GM12878 (cell line): ENCODE data around the gene TRIM45. TPM values are rescaled to one million over a fixed set of nuclear protein-coding genes. Genes with fewer than 3 reads are reported as not detected.

Experiments
- ATAC-seq: fragments of 200-7000 bp; cut with Tn5 transposase; 3 replicates; pipeline ENCODE4 v1.9.1; 2020; ENCODE audit warnings: mild to moderate bottlenecking, moderate library complexity
- BruUV-seq: library from RNA; stranded (reverse); fragments of 400-500 nt; replicated peaks from 2 replicates; lab custom pipeline; 2021; lab: Mats Ljungman, UMichigan
- CTCF ChIA-PET: fragments of 300-600 bp; sonication (Branson Sonifier 250); formaldehyde crosslinking; extraction: SDS; loops from one replicate; lab custom pipeline; 2021; ENCODE audit warnings: inconsistent platforms; lab: Yijun Ruan, JAX
- POLR2A ChIA-PET: fragments of 350-600 bp; formaldehyde crosslinking; extraction: SDS; loops from one replicate; lab custom pipeline; 2021; ENCODE audit warnings: inconsistent platforms; lab: Charles Lee
- RAD21 ChIA-PET: fragments of 300-600 bp; sonication (Branson Sonifier 250); formaldehyde crosslinking; loops from one replicate; lab custom pipeline; 2023; ENCODE audit warnings: antibody characterized with exemption; ENCODE audit not compliant: unreplicated experiment; lab: Charles Lee
- SMC1A ChIA-PET: fragments of 300-600 bp; sonication (Branson Sonifier 250); formaldehyde crosslinking; loops from one replicate; lab custom pipeline; 2023; ENCODE audit not compliant: unreplicated experiment, uncharacterized antibody; lab: Charles Lee
- DNase-seq: peaks from one replicate; pipeline ENCODE4 v3.0.0-alpha.2; 2011; ENCODE audit warnings: low read depth, low spot score
- FAIRE-seq: peaks from 3 replicates; lab custom pipeline; 2011; peaks lifted over from hg19 to GRCh38; lab: Jason Lieb, UNC
- H2AFZ ChIP-seq: 2 replicates; pipeline ENCODE4 v1.6.0; 2011; ENCODE audit warnings: low read depth, low read length, control low read depth; ENCODE audit not compliant: control insufficient read depth
- H3K27ac ChIP-seq: 2 replicates; pipeline ENCODE4 v1.5.1; 2011; ENCODE audit warnings: control low read depth; ENCODE audit not compliant: control insufficient read depth, insufficient read depth
- H3K27me3 ChIP-seq, 2 experiments: replicated peaks in 1 of 2; 2 replicates each; pipeline versions ENCODE4 v1.6.0 to v1.6.1; 2011; ENCODE audit warnings: low read length in 1 of 2; ENCODE audit not compliant: control insufficient read depth in 2 of 2, insufficient read depth in 2 of 2
- H3K36me3 ChIP-seq, 2 experiments: 2 replicates each; pipeline ENCODE4 v1.5.1; 2011; ENCODE audit warnings: low read length in 1 of 2; ENCODE audit not compliant: control insufficient read depth in 2 of 2, insufficient read depth in 2 of 2
- H3K4me1 ChIP-seq: 2 replicates; pipeline ENCODE4 v1.6.1; 2011; ENCODE audit warnings: mild to moderate bottlenecking, low read length, moderate library complexity, mixed read lengths; ENCODE audit not compliant: control insufficient read depth, insufficient read depth
- H3K4me2 ChIP-seq: 2 replicates; pipeline ENCODE4 v1.6.0; 2011; ENCODE audit warnings: control low read depth; ENCODE audit not compliant: control insufficient read depth, insufficient read depth
- H3K4me3 ChIP-seq: fragments of 200-600 bp; sonication (generic); 2 replicates; pipeline ENCODE4 v1.5.1; 2016
- H3K79me2 ChIP-seq: 2 replicates; pipeline ENCODE4 v1.6.0; 2011; ENCODE audit warnings: low read length; ENCODE audit not compliant: control insufficient read depth, insufficient read depth
- H3K9ac ChIP-seq: 2 replicates; pipeline ENCODE4 v1.8.0; 2011; ENCODE audit warnings: low read length, control low read depth, mixed read lengths; ENCODE audit not compliant: control insufficient read depth, insufficient read depth
- H3K9me3 ChIP-seq: replicated peaks from 3 replicates; pipeline ENCODE4 v1.5.1; 2011; ENCODE audit warnings: mild to moderate bottlenecking, low read length; ENCODE audit not compliant: control insufficient read depth, insufficient read depth
- H4K20me1 ChIP-seq: 2 replicates; pipeline ENCODE4 v1.6.0; 2011; ENCODE audit not compliant: control insufficient read depth, insufficient read depth
- CHD1 ChIP-seq: IDR thresholded peaks from 2 replicates; pipeline ENCODE4 v1.6.1; 2012; ENCODE audit warnings: low read depth, low read length, improper control_type of control experiment
- ESRRA ChIP-seq: IDR thresholded peaks from 2 replicates; pipeline ENCODE4 v1.6.1; 2012; ENCODE audit warnings: mild to moderate bottlenecking, low read length, improper control_type of control experiment
- RB1 ChIP-seq: fragments of 450-650 bp; formaldehyde crosslinking; IDR thresholded peaks from 2 replicates; pipeline ENCODE4 v1.6.1; 2017; ENCODE audit warnings: mild to moderate bottlenecking, borderline replicate concordance
- RCOR1 ChIP-seq: conservative IDR thresholded peaks from 2 replicates; pipeline ENCODE4 v1.6.1; 2012; ENCODE audit warnings: low read depth, low read length, improper control_type of control experiment
- SUZ12 ChIP-seq: fragments of 200-600 bp; sonication (generic); IDR thresholded peaks from one replicate; pipeline ENCODE4 v1.6.1; 2018; ENCODE audit warnings: antibody characterized with exemption, mild to moderate bottlenecking; ENCODE audit not compliant: unreplicated experiment
- ZNF274 ChIP-seq: IDR thresholded peaks from one replicate; pipeline ENCODE4 v1.8.0; 2011; ENCODE audit not compliant: insufficient read length, insufficient read depth
- WGBS: methylation state at CpG from one replicate; pipeline ENCODE4 v1.1.6; 2016; ENCODE audit warnings: low lambda C conversion rate; ENCODE audit not compliant: insufficient replicate concordance, insufficient coverage; ENCODE audit errors: missing lambda C conversion rate; 5-methylcytosine and 5-hydroxymethylcytosine counted together
- in situ Hi-C: fragments of 300-500 bp; cut with MboI; formaldehyde crosslinking; loops from 9 replicates; pipeline ENCODE4 v1.14.3; 2018; ENCODE audit warnings: mixed read lengths
- intact Hi-C: fragments of 100-400 bp; cut with micrococcal nuclease; formaldehyde crosslinking; loops from one replicate; pipeline ENCODE4 v1.14.2; 2022; ENCODE audit not compliant: unreplicated experiment
- polyA plus RNA-seq, 11 experiments: library from polyadenylated mRNA; depleted of rRNA in 4 of 11; unstranded in 6 of 11; stranded (reverse) in 5 of 11; fragments of >200 nt; fragmentation: Nextera tagmentation in 4 of 11; fragmentation: Illumina TruSeq in 1 of 11; extraction: Ambion mirVana in 4 of 11; extraction: Trizol in 1 of 11; gene quantifications; 1 replicate in 1 of 11; 2 replicates in 10 of 11; pipeline versions ENCODE4 v1.2.1 to v1.2.3, GENCODE V29; 2011 to 2016; ENCODE audit warnings: inconsistent platforms in 2 of 11, missing spikeins in 2 of 11, low read depth in 1 of 11
- total RNA-seq, 4 experiments: library from RNA; depleted of rRNA in 3 of 4; stranded (reverse); fragments of >200 nt in 3 of 4; fragmentation: Illumina TruSeq in 1 of 4; extraction: Trizol in 1 of 4; gene quantifications; 2 replicates each; pipeline versions ENCODE4 v1.2.1 to v1.2.3, GENCODE V29; 2013 to 2021
- TF ChIP-seq, protein P1 (sequence below): fragments of 150-350 bp; IDR thresholded peaks from 2 replicates; pipeline ENCODE4 v1.6.1; 2016; ENCODE audit warnings: low read depth, low read length

Gene TRIM45
- total and polyA plus RNA-seq, 10 of the 15 experiments (the other 5 are each of a cell fraction or from before 2014, with no cell fraction given): 0.31 to 0.86 (median 0.46) TPM

- TF ChIP-seq, protein P1, sequence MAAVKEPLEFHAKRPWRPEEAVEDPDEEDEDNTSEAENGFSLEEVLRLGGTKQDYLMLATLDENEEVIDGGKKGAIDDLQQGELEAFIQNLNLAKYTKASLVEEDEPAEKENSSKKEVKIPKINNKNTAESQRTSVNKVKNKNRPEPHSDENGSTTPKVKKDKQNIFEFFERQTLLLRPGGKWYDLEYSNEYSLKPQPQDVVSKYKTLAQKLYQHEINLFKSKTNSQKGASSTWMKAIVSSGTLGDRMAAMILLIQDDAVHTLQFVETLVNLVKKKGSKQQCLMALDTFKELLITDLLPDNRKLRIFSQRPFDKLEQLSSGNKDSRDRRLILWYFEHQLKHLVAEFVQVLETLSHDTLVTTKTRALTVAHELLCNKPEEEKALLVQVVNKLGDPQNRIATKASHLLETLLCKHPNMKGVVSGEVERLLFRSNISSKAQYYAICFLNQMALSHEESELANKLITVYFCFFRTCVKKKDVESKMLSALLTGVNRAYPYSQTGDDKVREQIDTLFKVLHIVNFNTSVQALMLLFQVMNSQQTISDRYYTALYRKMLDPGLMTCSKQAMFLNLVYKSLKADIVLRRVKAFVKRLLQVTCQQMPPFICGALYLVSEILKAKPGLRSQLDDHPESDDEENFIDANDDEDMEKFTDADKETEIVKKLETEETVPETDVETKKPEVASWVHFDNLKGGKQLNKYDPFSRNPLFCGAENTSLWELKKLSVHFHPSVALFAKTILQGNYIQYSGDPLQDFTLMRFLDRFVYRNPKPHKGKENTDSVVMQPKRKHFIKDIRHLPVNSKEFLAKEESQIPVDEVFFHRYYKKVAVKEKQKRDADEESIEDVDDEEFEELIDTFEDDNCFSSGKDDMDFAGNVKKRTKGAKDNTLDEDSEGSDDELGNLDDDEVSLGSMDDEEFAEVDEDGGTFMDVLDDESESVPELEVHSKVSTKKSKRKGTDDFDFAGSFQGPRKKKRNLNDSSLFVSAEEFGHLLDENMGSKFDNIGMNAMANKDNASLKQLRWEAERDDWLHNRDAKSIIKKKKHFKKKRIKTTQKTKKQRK: no peak
- TF ChIP-seq RB1 (no peak), SUZ12 (no peak), ZNF274 (no peak), RCOR1 (no peak), ESRRA (no peak), CHD1 (no peak)
- H3K4me2 ChIP-seq: no peak overlapping the region
- ChIA-PET RAD21 (no interaction called here), SMC1A (no interaction called here), CTCF (interaction anchor here (1.4 kb wide), 1 partner anchor 30 kb away, joined by 6 read pairs; no protein-coding TSS in a partner anchor), POLR2A (no interaction called here)
- no peaks in the 10 kb centered on the region for H3K9me3 ChIP-seq
- H2AFZ ChIP-seq: no peak overlapping the region
- no peaks in the 10 kb centered on the region for H3K27me3 ChIP-seq
- BruUV-seq: no TSS peak
- DNase-seq: no peak
- intact Hi-C loops: no loop called here
- no peaks in the 10 kb centered on the region for H3K4me1 ChIP-seq
- in situ Hi-C loops: no loop called here
- ATAC-seq: no peak
- H3K4me3 ChIP-seq: no peak overlapping the region
- peaks cover 18 to 61% of the 10 kb centered on the region in 2 experiments for H3K36me3 ChIP-seq
- WGBS: 54% methylated on average over 4 of the region's 4 CpGs
- FAIRE-seq: no peak
- H3K79me2 ChIP-seq: no peaks in the 10 kb centered on the region
- no peak overlapping the region for H3K9ac ChIP-seq
- no peaks in the 10 kb centered on the region for H4K20me1 ChIP-seq
- no peak overlapping the region for H3K27ac ChIP-seq
These were observed 24.1 kb downstream of the TRIM45 start for GRCh38 chr1:117097443-117097842.
